Tibial nerve (tissue), 4 donors: ENCODE results near the gene NPR3. TPM values are rescaled to one million over a fixed set of nuclear protein-coding genes. Genes with fewer than 3 reads are reported as not detected.

Source experiments
- DNase-seq, 2 donors: peaks; one replicate each; pipeline ENCODE4 v3.0.0-alpha.2; 2019; ENCODE audit warnings: low spot score in 2 of 2
- H3K27ac ChIP-seq, 4 donors: fragments of 200-600 bp; sonication (generic) in 3 of 4; one replicate each; pipeline ENCODE4 v1.5.1; 2017 to 2019; ENCODE audit warnings: mild to moderate bottlenecking in 1 of 4
- H3K27me3 ChIP-seq, 2 donors: fragments of 200-600 bp; sonication (generic) in 1 of 2; one replicate each; pipeline versions ENCODE4 v1.5.1 to v1.6.0; 2017 to 2019
- H3K36me3 ChIP-seq, 3 donors: fragments of 200-600 bp; sonication (generic); one replicate each; pipeline ENCODE4 v1.5.1; 2018 to 2019
- H3K4me1 ChIP-seq, 4 donors: fragments of 200-600 bp; sonication (generic) in 3 of 4; one replicate each; pipeline ENCODE4 v1.5.1; 2017 to 2019
- H3K4me3 ChIP-seq, 4 donors: fragments of 200-600 bp; sonication (generic) in 3 of 4; one replicate each; pipeline ENCODE4 v1.5.1; 2017 to 2019; ENCODE audit warnings: mild to moderate bottlenecking in 1 of 4, moderate library complexity in 1 of 4
- H3K9me3 ChIP-seq, 4 donors: fragments of 200-600 bp; sonication (generic) in 3 of 4; one replicate each; pipeline ENCODE4 v1.5.1; 2017 to 2019
- CTCF ChIP-seq, 5 experiments: fragments of 200-600 bp in 3 of 5; fragments of 450-650 bp in 2 of 5; sonication (generic) in 3 of 5; IDR thresholded peaks; one replicate each; pipeline ENCODE4 v1.5.1; 2016 to 2019; ENCODE audit warnings: antibody characterized with exemption in 5 of 5, mild to moderate bottlenecking in 3 of 5, moderate library complexity in 2 of 5
- EP300 ChIP-seq, 2 donors: sonication (generic); formaldehyde crosslinking; IDR thresholded peaks; one replicate each; pipeline ENCODE4 v1.6.1; 2017; ENCODE audit warnings: antibody characterized with exemption in 2 of 2, mild to moderate bottlenecking in 1 of 2
- POLR2A ChIP-seq, 2 donors: fragments of 450-650 bp; IDR thresholded peaks; one replicate each; pipeline ENCODE4 v1.6.1; 2017; ENCODE audit warnings: antibody characterized with exemption in 2 of 2, mild to moderate bottlenecking in 2 of 2, moderate library complexity in 2 of 2
- WGBS, 2 donors: methylation state at CpG; one replicate each; pipeline ENCODE4 v1.1.5; 2018; 5-methylcytosine and 5-hydroxymethylcytosine counted together
- total RNA-seq, 4 donors: library from RNA; depleted of rRNA; stranded (reverse); fragments of >200 nt; gene quantifications; one replicate each; pipeline ENCODE4 v1.1.0, GENCODE V29; 2016

Gene NPR3
- total RNA-seq, 4 donors from 2014 or later: 10.8 to 81.5 (median 32.5) TPM

GRCh38 chr5:32754284-32754683 is 43.2 kb downstream of the NPR3 start:
- no peaks in the 10 kb centered on the region for H3K27me3 ChIP-seq
- TF ChIP-seq CTCF (IDR thresholded peaks at IDR 0.05) (no peak), POLR2A (IDR thresholded peaks at IDR 0.05) (no peak), EP300 (IDR thresholded peaks at IDR 0.05) (no peak)
- peaks cover 0 to 9% (median 0%) of the 10 kb centered on the region in 4 donors for H3K9me3 ChIP-seq
- no peaks in the 10 kb centered on the region for H3K4me1 ChIP-seq
- H3K4me3 ChIP-seq: no peak overlapping the region
- no peaks in the 10 kb centered on the region for H3K36me3 ChIP-seq
- DNase-seq: no peak
- 32 to 33% methylated on average over 1 of the region's 1 CpG for whole genome bisulfite sequencing, 2 donors
- H3K27ac ChIP-seq: no peak overlapping the region

- Histone ChIP-seq H3K9me3 (peaks cover 0 to 4% (median 0%) of the 10 kb centered on the region in 4 donors), H3K27ac (no peak overlapping the region), H3K4me3 (no peak overlapping the region), H3K36me3 (no peaks in the 10 kb centered on the region), H3K4me1 (no peaks in the 10 kb centered on the region), H3K27me3 (no peaks in the 10 kb centered on the region)
- TF ChIP-seq POLR2A (IDR thresholded peaks at IDR 0.05) (no peak), EP300 (IDR thresholded peaks at IDR 0.05) (no peak)
- 44 to 54% methylated on average over 4 of the region's 4 CpGs for WGBS, 2 donors
- no peak for DNase-seq
These were observed 49.0 kb downstream of the NPR3 start for GRCh38 chr5:32760091-32760509.

GRCh38 chr5:32765266-32765665 is 54.1 kb downstream of the NPR3 start:
- H3K27me3 ChIP-seq: no peaks in the 10 kb centered on the region
- H3K4me1 ChIP-seq: no peaks in the 10 kb centered on the region
- no peak for DNase-seq
- no peaks in the 10 kb centered on the region for H3K9me3 ChIP-seq
- 76 to 78% methylated on average over 4 of the region's 4 CpGs for WGBS, 2 donors
- TF ChIP-seq CTCF (IDR thresholded peaks at IDR 0.05) (no peak), EP300 (IDR thresholded peaks at IDR 0.05) (no peak), POLR2A (IDR thresholded peaks at IDR 0.05) (no peak)
- H3K4me3 ChIP-seq: no peak overlapping the region
- H3K36me3 ChIP-seq: no peaks in the 10 kb centered on the region
- no peak overlapping the region for H3K27ac ChIP-seq

GRCh38 chr5:32767948-32768467 is 56.9 kb downstream of the NPR3 start:
- WGBS, 2 donors: 65 to 78% methylated on average over 8 of the region's 8 CpGs
- no peaks in the 10 kb centered on the region for H3K36me3 ChIP-seq
- no peak for DNase-seq
- no peaks in the 10 kb centered on the region for H3K27me3 ChIP-seq
- H3K27ac ChIP-seq: no peak overlapping the region
- H3K9me3 ChIP-seq: no peaks in the 10 kb centered on the region
- no peaks in the 10 kb centered on the region for H3K4me1 ChIP-seq
- TF ChIP-seq POLR2A (IDR thresholded peaks at IDR 0.05): no peak
- TF ChIP-seq CTCF (IDR thresholded peaks at IDR 0.05): no peak
- no peak for TF ChIP-seq EP300 (IDR thresholded peaks at IDR 0.05)
- no peak overlapping the region for H3K4me3 ChIP-seq

GRCh38 chr5:32769711-32770110 is 58.6 kb downstream of the NPR3 start:
- no peak for DNase-seq
- Histone ChIP-seq H3K4me1 (no peaks in the 10 kb centered on the region), H3K27ac (no peak overlapping the region), H3K27me3 (no peaks in the 10 kb centered on the region), H3K4me3 (no peak overlapping the region), H3K9me3 (no peaks in the 10 kb centered on the region), H3K36me3 (no peaks in the 10 kb centered on the region)
- WGBS, 2 donors: 88 to 89% methylated on average over 8 of the region's 8 CpGs
- no peak for TF ChIP-seq CTCF (IDR thresholded peaks at IDR 0.05)
- no peak for TF ChIP-seq POLR2A (IDR thresholded peaks at IDR 0.05)
- TF ChIP-seq EP300 (IDR thresholded peaks at IDR 0.05): no peak

GRCh38 chr5:32770444-32770843 is 59.3 kb downstream of the NPR3 start:
- no peak for DNase-seq
- H3K27ac ChIP-seq: no peak overlapping the region
- no peaks in the 10 kb centered on the region for H3K4me1 ChIP-seq
- 80 to 89% methylated on average over 5 of the region's 5 CpGs for WGBS, 2 donors
- no peak overlapping the region for H3K4me3 ChIP-seq
- H3K36me3 ChIP-seq: no peaks in the 10 kb centered on the region
- TF ChIP-seq CTCF (IDR thresholded peaks at IDR 0.05) (no peak), POLR2A (IDR thresholded peaks at IDR 0.05) (no peak), EP300 (IDR thresholded peaks at IDR 0.05) (no peak)
- no peaks in the 10 kb centered on the region for H3K9me3 ChIP-seq
- no peaks in the 10 kb centered on the region for H3K27me3 ChIP-seq
